SK-N-SH treated with all-trans-retinoic acid at 6 μM for 48 hours (cell line): ENCODE results near the gene TAOK2.

Experiments used
- CREB5 ChIP-seq: fragments of 250-450 bp; sonication (Bioruptor Pico); IDR thresholded peaks from 2 replicates; pipeline ENCODE4 v1.5.1; 2020; ENCODE audit warnings: low read depth, mild to moderate bottlenecking, moderate library complexity
- OSR1 ChIP-seq: fragments of 250-450 bp; sonication (Bioruptor Pico); IDR thresholded peaks from 2 replicates; pipeline ENCODE4 v1.8.0; 2022; ENCODE audit warnings: moderate library complexity, mild to moderate bottlenecking, inconsistent platforms
- POU6F1 ChIP-seq: fragments of 250-450 bp; sonication (Bioruptor Pico); IDR thresholded peaks from 2 replicates; pipeline ENCODE4 v1.8.0; 2021; ENCODE audit warnings: low read depth, mild to moderate bottlenecking, moderate library complexity, borderline replicate concordance

- no peak for TF ChIP-seq POU6F1
- no peak for TF ChIP-seq OSR1 (CRISPR knock-in tag)
- no peak for TF ChIP-seq CREB5 (CRISPR knock-in tag)
Observed at GRCh38 chr16:30027588-30028437, 54.1 kb downstream of the TAOK2 start.
